HG03095 (cell line): ENCODE data around the gene PNPLA8.
A peak's percentile ranks its signal among the peaks of the same experiment; 100 is the strongest.
"Not testable (repeated sequence)": the region's sequence is repeated elsewhere in the genome, so short reads cannot be mapped to it uniquely, and the experiment has no call there.

Experiments
- ATAC-seq: cut with Tn5 transposase; IDR thresholded peaks from one replicate; pipeline ENCODE4 v1.9.1; 2021; ENCODE audit warnings: moderate library complexity; ENCODE audit not compliant: unreplicated experiment

Gene PNPLA8

GRCh38 chr7:108529341-108529740, 3.4 kb upstream of the PNPLA8 start:
- ATAC-seq, result no peak

DNA sequence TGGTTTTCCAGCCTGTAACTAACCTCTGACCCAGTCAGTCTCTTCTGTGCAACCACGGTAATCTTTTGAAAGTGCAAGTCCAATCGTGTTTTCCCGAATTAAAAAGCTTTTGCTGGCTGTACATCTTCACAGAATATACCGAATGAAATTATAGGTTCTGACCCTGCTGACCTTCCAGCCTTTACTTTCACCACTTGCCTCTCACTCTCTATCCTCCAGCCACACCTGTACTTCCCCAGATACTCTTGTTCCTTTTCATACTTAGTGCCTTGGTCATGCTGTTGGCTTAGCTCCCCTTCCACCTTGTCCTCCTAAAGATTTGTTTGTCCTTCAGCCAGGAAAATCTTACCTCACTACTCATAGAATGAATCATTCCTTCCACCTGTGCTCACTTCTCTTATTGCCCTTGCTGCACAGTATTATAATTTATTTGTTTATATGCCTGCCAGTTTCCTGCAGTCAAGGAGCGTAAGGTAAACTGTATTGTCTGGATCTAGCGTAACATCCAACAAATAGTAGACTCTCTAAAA, 2.3 kb upstream of the PNPLA8 start:
- no peak for ATAC-seq

- ATAC-seq, result no peak
Measured at GRCh38 chr7:108526768-108527017, 758 bp upstream of the PNPLA8 start.

DNA sequence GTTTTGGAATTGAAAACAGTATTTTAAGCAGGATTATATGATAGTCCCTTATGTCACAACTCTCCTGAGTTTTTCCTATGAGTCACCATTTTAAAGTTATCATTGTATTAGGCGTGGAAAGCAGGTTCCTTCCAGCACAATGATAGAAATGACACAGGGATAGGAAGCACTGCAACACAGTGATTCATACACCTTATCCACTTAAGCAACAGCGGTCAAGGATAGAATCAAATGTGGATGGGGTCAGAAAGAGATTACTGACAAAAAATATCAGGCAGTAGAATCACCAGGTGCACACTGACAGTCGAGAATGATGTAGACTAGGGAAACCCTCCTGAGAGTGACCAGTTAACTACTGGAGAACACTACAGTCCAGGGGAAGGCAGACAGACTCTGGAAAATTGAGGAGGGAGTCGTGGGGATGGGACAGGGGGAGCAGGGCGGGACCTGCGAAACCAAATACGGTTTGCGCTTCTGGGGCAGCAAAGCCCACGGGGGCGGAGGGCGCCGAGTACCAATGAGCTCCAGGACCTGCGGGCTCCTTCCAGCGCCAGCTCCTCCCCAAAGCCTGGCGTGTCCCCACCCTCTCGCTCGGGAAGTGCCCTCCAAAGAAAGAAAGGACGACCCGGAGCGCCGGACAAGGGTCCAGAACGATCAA, 479 bp downstream of the PNPLA8 start:
- peak; percentile 46 for ATAC-seq

DNA sequence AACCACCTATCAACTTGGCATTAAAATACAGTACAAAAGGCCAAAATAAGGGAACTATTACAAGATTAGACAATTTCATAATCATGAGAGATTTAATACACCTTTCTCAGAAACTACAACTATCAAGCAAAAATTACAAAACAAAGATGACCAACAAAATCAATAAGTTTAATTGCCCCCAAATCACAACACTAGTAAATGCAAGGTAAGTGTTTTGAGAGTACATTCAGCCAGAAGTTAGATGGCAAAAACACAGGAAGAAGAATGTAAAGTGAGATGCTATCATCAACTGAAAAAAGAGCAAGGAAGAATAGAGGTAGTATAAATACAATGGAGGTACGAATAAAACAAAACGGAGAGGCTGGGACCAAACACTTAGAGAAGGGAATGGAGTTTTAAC, 3.2 kb downstream of the PNPLA8 start:
- ATAC-seq, result no peak

DNA sequence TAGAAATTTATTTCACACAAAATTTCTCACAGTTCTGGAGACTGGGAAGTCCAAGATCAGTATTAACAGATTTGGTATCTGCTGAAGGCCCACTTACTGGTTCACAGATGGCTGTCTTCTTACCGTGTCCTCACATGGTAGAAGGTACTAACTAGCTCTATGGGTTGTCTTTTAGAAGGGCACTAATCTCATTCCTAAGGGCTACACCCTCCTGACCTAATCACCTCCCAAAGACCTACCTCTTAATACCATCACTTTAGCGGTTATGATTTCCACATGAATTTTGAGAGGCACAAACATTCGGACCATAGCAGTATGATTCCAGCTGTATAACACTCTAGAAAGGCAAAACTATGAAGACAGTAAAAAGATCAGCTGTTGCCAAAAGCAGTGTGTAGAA, 8.0 kb downstream of the PNPLA8 start:
- ATAC-seq, result no peak

- no peak for ATAC-seq
Measured at GRCh38 chr7:108515630-108516029, 10.3 kb downstream of the PNPLA8 start.

GRCh38 chr7:108515013-108515412, 10.9 kb downstream of the PNPLA8 start:
- ATAC-seq, result no peak

GRCh38 chr7:108511939-108512338, 14.0 kb downstream of the PNPLA8 start:
- ATAC-seq, result no peak

- ATAC-seq, result not testable (repeated sequence)
Measured at GRCh38 chr7:108504576-108504975, 21.4 kb downstream of the PNPLA8 start.

DNA sequence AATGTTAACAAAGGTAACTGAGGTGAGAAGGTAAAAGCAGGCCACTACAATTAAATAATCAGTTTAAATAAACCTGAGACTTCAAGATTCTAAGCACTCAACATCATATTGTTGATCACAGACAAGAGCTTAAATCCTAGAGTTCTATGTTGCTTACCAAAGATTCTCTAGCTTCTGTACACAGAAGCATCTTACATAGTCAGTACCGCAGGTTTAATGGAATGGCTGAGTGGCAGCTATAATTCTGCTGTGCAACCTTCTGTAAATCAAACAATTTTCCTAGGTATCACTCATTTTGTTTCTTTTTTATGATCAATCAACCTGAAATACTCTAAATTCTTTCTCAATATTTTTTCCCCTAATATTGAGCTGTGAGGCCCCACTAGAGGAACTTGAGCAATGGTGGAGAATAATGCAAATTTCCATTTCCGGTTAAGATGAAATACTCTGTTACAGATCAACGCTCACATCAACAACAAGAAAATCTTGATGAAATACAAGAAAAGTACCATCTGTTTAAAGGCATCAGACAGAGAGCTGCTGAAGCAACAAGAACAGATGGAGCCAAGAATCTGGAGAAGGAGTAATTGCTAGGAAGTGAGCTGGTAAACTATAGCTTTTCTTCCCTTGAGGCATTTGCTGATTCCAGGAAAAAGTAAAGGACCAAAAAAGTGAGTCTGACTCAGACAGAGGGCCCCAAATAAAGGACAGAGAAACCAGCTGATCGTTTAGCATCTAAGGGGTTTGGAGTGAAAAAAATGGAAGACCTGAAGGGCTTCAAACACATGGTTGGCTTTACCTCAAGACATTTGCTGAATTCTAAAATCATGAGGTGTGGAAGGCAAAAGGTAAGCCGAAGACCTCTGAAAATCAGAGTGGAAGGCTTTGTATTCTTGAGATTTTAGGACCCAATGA, 22.6 kb downstream of the PNPLA8 start:
- ATAC-seq, result peak; percentile 97

DNA sequence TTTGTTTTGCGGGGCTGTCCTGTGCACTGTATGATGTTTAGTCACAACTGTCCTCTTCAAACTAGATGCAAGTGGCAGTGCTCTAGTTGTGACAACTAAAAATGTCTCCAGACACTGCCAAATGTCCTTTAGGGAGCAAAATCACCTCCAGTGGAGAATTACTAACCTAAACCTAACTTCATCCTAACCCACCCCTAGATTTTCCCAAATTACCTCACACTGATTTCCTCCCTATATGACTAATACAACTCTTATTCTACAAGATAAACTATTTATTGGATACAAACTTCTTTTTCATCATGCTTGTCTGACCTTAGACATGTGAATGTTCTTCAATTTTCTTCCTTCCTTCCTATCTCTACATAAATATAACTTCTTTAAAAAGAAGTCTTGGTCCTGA, 26.4 kb downstream of the PNPLA8 start:
- ATAC-seq, result no peak

- ATAC-seq, result no peak
Measured at GRCh38 chr7:108498481-108498880, 27.5 kb downstream of the PNPLA8 start.

- peak; percentile 70 for ATAC-seq
Measured at GRCh38 chr7:108497082-108497725, 28.7 kb downstream of the PNPLA8 start.

DNA sequence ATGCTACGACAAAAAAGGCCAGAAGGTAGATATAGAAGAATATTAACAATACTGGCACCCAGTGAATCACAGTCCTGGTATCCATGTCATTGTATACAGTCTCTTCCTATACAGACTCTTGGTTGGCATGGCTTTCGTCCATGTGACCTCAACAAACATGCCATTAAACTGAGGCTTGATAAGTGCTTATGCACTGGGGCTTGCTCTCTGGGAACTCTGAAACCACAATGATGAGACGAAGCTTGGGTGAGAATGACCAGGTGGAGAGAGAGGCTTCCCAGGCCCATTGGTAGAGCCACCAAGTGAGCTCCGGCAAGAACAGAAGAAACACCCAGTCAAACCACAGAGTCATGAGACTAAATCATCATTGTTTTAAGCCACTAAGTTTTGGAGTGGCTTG, 33.2 kb downstream of the PNPLA8 start:
- ATAC-seq, result no peak

DNA sequence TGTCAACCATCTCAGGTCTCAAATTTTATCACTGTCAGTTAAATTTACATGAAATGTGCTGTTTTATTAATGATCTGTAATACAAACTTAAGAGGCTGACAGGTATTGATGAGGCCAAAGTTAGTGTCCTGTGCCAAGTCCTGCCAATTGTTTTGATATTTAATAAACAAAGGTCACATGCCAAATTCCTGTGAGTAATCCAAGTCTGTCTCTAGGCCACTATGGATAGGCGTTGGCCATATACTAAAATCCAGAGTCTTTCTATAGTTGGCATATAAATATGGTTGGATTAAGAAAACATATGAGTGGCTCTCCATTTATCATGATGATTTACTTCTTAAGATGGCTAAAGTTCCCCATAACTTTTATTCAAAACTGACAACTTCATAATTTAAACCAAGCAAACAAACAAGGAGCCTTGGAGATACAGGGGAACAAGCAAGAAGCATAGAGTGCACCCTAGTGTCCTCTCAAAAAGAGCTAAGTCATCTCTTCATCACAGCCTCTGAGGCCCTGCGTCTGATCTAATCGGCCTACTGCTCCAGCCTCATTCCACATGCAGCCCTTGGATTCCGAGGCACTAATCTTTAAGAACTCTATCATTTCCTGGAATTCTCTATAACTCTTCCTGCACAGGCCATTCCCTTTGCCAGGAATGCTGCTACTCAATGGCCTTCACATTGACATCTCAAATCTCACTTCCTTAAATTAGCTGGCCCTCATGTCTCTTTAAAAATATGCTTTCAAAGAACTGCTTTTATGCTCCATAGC, 37.0 kb downstream of the PNPLA8 start:
- no peak for ATAC-seq

DNA sequence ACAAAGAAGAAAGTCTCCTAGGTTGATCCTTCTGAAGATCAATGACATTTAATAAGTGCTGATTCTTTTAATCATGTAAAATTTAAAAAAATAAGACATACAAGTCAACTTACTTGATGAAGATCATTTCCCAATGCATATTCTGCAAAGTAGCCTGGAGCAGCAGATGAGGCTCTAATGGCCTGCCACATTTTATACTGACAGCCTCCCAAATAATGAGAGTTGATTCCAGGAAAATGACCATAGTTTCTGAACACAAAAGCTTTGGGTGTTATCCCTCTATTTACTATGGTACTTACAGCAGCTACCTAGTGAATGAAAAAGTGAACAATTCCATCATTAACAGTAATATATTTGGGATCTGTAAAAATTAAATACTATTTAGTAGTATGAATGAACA, 38.3 kb downstream of the PNPLA8 start:
- no peak for ATAC-seq

- no peak for ATAC-seq
Measured at GRCh38 chr7:108486291-108486966, 39.5 kb downstream of the PNPLA8 start.

DNA sequence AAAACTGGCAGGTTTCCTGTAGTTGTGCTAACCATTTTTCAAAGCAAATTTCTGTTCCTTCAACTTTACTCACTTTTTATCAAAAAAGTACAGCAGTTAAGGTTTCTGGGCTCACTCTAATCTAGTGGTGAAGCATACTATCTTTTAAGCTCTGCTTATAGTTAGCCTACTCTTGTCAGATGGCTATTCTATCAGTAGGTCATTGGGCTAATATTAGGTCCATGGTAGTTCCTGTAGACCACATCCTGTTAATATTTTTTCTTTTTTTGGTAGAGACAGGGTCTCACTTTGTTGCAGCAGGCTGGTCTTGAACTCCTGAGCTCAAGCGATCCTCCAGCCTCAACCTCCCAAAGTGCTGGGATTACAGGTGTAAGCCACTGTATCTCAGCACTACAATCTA, 41.8 kb downstream of the PNPLA8 start:
- ATAC-seq, result no peak

- no peak for ATAC-seq
Measured at GRCh38 chr7:108480311-108480710, 45.6 kb downstream of the PNPLA8 start.

DNA sequence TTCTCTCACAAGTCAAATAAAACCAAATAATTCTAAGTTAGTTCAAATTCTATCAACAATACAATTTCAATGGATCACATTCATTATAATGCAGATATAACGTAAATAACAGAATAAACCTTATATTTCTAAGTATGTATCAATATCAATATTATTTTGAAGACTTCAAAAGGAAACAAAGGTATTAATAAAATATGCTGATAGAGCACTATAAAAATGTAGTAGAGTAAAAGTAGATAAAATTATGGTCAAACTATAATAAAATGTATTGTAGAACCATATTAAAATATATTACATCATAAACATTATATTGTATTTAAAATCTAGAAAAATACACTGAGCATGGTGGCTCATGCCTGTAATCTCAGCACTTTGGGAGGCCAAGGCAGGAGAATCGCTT, 46.2 kb downstream of the PNPLA8 start:
- no peak for ATAC-seq
